Thyroid gland (tissue), 4 donors: ENCODE measurements around the gene DEFB126. TPM values are rescaled to one million over a fixed set of nuclear protein-coding genes. Genes with fewer than 3 reads are reported as not detected.
"Not testable (repeated sequence)": the region's sequence is repeated elsewhere in the genome, so short reads cannot be mapped to it uniquely, and the experiment has no call there.

Experiments
- DNase-seq, 2 donors: peaks; one replicate each; pipeline ENCODE4 v3.0.0-alpha.2; 2019
- H3K27ac ChIP-seq, 3 donors: fragments of 200-600 bp; sonication (generic); 1 replicate in 2 of 3; 2 replicates in 1 of 3; pipeline ENCODE4 v1.5.1; 2016 to 2019; ENCODE audit warnings: mild to moderate bottlenecking in 1 of 3, moderate library complexity in 1 of 3
- H3K27me3 ChIP-seq: fragments of 200-600 bp; sonication (generic); one replicate; pipeline ENCODE4 v1.5.1; 2019
- H3K36me3 ChIP-seq, 2 donors: fragments of 200-600 bp; sonication (generic); one replicate each; pipeline ENCODE4 v1.5.1; 2016 to 2019
- H3K4me1 ChIP-seq, 2 donors: fragments of 200-600 bp; sonication (generic); one replicate each; pipeline ENCODE4 v1.5.1; 2017 to 2019
- H3K4me3 ChIP-seq, 3 donors: fragments of 200-600 bp; sonication (generic); replicated peaks in 1 of 3; 1 replicate in 2 of 3; 2 replicates in 1 of 3; pipeline ENCODE4 v1.5.1; 2016; ENCODE audit warnings: mild to moderate bottlenecking in 1 of 3
- H3K9me3 ChIP-seq: fragments of 200-600 bp; sonication (generic); one replicate; pipeline ENCODE4 v1.5.1; 2017
- POLR2A ChIP-seq, 2 donors: fragments of 450-650 bp; IDR thresholded peaks; one replicate each; pipeline ENCODE4 v1.6.1; 2017; ENCODE audit warnings: antibody characterized with exemption in 2 of 2, mild to moderate bottlenecking in 2 of 2, moderate library complexity in 1 of 2
- WGBS, 2 donors: methylation state at CpG; one replicate each; pipeline ENCODE4 v1.1.5; 2017; 5-methylcytosine and 5-hydroxymethylcytosine counted together
- intact Hi-C: fragments of 100-400 bp; cut with DNase I; formaldehyde crosslinking; loops from one replicate; pipeline ENCODE4 v1.15.1; 2023
- total RNA-seq, 4 donors: library from RNA; depleted of rRNA; stranded (reverse); fragments of >200 nt; gene quantifications; one replicate each; pipeline ENCODE4 v1.2.3, GENCODE V29; 2016
- TF ChIP-seq, protein P1 (sequence below), 6 experiments: fragments of 200-600 bp in 3 of 6; fragments of 450-650 bp in 3 of 6; sonication (generic) in 3 of 6; IDR thresholded peaks; one replicate each; pipeline ENCODE4 v1.5.1; 2016 to 2019; ENCODE audit warnings: antibody characterized with exemption in 6 of 6, mild to moderate bottlenecking in 2 of 6, inconsistent platforms in 1 of 6, moderate library complexity in 1 of 6

DEFB126 gene
- total RNA-seq, 4 donors from 2014 or later = not detected

DNA sequence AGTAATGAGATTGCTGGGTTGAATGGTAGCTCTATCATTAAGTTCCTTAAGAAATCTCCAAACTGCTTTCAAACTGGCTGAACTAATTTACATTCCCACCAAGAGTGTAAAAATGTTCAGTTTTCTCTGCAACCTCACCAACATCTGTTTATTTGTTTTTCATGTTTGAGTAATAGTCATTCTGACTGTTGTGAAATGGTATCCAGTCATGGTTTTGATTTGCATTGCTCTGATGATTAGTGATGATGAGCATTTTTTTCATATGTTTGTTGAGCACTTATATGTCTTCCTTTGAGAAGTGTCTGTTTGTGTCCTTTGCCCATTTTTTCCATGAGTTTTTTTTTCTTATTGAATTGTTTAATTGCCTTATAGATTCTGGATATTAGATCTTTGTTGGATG lies 30.0 kb upstream of the DEFB126 start:
- intact Hi-C loops = no loop called here
- Histone ChIP-seq H3K27me3 (no peaks in the 10 kb centered on the region), H3K27ac (no peak overlapping the region), H3K4me3 (no peak overlapping the region), H3K9me3 (no peaks in the 10 kb centered on the region), H3K36me3 (no peaks in the 10 kb centered on the region), H3K4me1 (no peaks in the 10 kb centered on the region)
- TF ChIP-seq POLR2A (IDR thresholded peaks at IDR 0.05) = no peak
- TF ChIP-seq, protein P1, sequence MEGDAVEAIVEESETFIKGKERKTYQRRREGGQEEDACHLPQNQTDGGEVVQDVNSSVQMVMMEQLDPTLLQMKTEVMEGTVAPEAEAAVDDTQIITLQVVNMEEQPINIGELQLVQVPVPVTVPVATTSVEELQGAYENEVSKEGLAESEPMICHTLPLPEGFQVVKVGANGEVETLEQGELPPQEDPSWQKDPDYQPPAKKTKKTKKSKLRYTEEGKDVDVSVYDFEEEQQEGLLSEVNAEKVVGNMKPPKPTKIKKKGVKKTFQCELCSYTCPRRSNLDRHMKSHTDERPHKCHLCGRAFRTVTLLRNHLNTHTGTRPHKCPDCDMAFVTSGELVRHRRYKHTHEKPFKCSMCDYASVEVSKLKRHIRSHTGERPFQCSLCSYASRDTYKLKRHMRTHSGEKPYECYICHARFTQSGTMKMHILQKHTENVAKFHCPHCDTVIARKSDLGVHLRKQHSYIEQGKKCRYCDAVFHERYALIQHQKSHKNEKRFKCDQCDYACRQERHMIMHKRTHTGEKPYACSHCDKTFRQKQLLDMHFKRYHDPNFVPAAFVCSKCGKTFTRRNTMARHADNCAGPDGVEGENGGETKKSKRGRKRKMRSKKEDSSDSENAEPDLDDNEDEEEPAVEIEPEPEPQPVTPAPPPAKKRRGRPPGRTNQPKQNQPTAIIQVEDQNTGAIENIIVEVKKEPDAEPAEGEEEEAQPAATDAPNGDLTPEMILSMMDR (IDR thresholded peaks at IDR 0.05) = no peak
- no peak for DNase-seq

DNA sequence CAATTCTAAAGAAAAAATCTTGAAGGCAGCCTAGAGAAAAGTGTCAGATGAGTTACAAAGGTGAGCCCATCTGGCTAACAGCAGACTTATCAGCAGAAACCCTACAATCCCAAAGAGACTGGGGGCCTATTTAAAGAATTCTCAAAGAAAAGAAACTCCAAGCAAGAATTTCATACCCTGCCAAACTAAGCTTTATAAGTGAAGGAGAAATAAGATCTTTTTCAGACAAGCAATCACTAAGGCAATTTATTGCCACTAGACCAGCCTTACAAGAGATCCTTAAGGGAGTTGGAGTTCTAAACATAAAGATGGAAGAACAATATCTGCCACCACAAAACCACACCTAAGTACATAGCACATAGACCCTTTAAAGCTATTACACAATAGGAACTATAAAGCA lies 24.9 kb upstream of the DEFB126 start:
- Histone ChIP-seq H3K4me3 (no peak overlapping the region), H3K27me3 (no peaks in the 10 kb centered on the region), H3K4me1 (no peaks in the 10 kb centered on the region), H3K36me3 (no peaks in the 10 kb centered on the region), H3K9me3 (no peaks in the 10 kb centered on the region), H3K27ac (no peak overlapping the region)
- intact Hi-C loops = no loop called here
- no peak for DNase-seq
- TF ChIP-seq, protein P1 (IDR thresholded peaks at IDR 0.05) = no peak
- no peak for TF ChIP-seq POLR2A (IDR thresholded peaks at IDR 0.05)

DNA sequence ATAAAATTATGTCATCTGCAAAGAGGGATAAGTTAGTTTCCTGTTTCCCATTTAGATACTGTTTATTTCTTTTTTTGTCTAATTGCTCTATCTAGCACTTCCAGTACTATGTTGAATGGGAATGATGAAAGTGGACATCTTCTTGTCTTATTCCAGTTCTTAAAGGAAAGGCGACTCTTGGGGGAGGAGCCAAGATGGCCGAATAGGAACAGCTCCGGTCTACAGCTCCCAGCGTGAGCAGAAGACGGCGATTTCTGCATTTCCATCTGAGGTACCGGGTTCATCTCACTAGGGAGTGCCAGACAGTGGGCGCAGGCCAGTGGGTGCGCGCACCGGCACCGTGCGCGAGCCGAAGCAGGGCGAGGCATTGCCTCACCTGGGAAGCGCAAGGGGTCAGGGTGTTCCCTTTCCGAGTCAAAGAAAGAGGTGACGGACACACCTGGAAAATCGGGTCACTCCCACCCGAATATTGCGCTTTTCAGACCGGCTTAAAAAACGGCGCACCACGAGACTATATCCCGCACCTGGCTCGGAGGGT lies 12.5 kb upstream of the DEFB126 start:
- H3K4me3 ChIP-seq, H3K36me3 ChIP-seq, H3K27me3 ChIP-seq, H3K4me1 ChIP-seq, H3K27ac ChIP-seq, DNase-seq, H3K9me3 ChIP-seq, intact Hi-C loops: not testable (repeated sequence)
- WGBS, 2 donors = 93 to 94% methylated on average over 26 to 28 of the region's 28 CpGs

DNA sequence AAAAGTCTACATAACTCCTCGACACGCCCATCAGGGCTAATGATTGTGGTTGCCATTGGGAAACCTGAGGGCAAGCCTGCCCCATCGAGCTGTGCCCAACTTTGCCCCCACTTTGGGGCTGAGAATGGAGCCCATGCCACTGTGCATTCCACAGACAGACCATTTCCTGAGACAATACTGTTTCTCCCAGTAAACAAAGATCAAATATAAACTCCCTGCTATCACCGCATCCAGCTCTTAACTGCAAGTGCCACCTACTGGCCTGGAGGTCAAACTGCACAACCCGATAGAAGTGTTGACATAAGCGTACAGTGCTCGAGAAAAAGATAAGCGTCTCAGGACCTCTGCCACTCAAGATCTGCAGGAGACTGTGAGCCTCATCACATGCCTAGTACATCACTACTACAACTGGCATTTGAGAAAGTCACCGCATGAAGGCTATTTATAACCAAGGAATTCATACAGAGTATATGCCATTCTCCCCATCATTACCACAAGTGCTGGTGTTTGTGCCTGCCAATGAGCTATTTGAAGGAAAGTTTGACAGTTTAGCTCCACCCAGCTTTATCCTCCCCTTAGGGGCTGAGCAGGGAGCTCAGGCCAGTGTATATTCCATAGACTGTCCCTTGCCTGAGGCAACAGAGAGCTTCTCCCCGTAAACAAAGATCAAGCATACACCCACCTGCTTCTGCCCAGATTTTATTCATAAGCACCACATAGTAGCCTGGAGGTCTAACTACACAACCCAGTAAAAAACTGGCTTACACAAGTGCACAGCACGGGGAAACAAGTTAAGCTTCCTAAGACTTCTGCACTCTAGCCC lies 4.5 kb upstream of the DEFB126 start:
- no peak overlapping the region for H3K27ac ChIP-seq
- H3K9me3 ChIP-seq = no peaks in the 10 kb centered on the region
- TF ChIP-seq POLR2A (IDR thresholded peaks at IDR 0.05) = no peak
- TF ChIP-seq, protein P1 (IDR thresholded peaks at IDR 0.05) = no peak
- H3K4me3 ChIP-seq = no peak overlapping the region
- no peak for DNase-seq
- H3K27me3 ChIP-seq = no peaks in the 10 kb centered on the region
- no peaks in the 10 kb centered on the region for H3K4me1 ChIP-seq
- intact Hi-C loops = no loop called here
- no peaks in the 10 kb centered on the region for H3K36me3 ChIP-seq
- 85 to 89% methylated on average over 10 to 11 of the region's 11 CpGs for WGBS, 2 donors

DNA sequence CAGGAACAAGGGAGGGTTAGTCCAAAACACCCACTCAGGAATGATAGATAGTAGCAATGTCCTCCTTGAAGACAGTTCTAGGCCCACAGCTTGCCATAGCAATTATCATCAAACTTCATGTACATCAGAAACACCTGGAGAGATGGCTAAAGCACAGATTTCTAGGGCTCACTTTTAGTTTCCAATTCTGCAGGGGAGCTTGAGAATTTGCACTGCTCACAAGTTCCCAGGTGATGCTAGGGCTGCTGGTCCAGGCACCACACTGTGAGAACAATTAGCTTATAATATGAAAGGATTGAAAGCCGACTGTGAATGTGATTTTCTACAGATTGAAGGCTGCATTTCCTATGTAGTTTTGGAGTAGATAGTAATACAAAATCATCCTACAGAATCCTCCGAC lies 3.5 kb downstream of the DEFB126 start:
- Histone ChIP-seq H3K27me3 (no peaks in the 10 kb centered on the region), H3K36me3 (no peaks in the 10 kb centered on the region), H3K4me1 (no peaks in the 10 kb centered on the region), H3K27ac (no peak overlapping the region), H3K4me3 (no peak overlapping the region), H3K9me3 (no peaks in the 10 kb centered on the region)
- no peak for DNase-seq
- WGBS, 2 donors = 58% methylated on average over 2 of the region's 2 CpGs
- no peak for TF ChIP-seq POLR2A (IDR thresholded peaks at IDR 0.05)
- TF ChIP-seq, protein P1 (IDR thresholded peaks at IDR 0.05) = no peak
- intact Hi-C loops = no loop called here
